GM23338 (cell line): ENCODE measurements around the gene PKHD1. TPM values are rescaled to one million over a fixed set of nuclear protein-coding genes. Genes with fewer than 3 reads are reported as not detected.

Experiments
- ATAC-seq: fragments of 200-7000 bp; cut with Tn5 transposase; 3 replicates; pipeline ENCODE4 v1.9.1; 2020
- DNase-seq: peaks from one replicate; pipeline ENCODE4 v3.0.0-alpha.2; 2015; ENCODE audit warnings: low spot score
- H2AFZ ChIP-seq: fragments of 200-600 bp; sonication (generic); 2 replicates; pipeline ENCODE4 v1.8.0; 2016; ENCODE audit warnings: antibody characterized with exemption, mild to moderate bottlenecking, moderate library complexity
- H3F3A ChIP-seq: fragments of 200-600 bp; sonication (generic); replicated peaks from 2 replicates; pipeline ENCODE4 v1.8.0; 2017; ENCODE audit warnings: antibody characterized with exemption, mixed run types, low read depth
- H3K27ac ChIP-seq: fragments of 200-600 bp; sonication (generic); 2 replicates; pipeline ENCODE4 v1.6.1; 2016; ENCODE audit warnings: low read depth
- H3K27me3 ChIP-seq: fragments of 200-600 bp; sonication (generic); 2 replicates; pipeline ENCODE4 v1.8.0; 2016; ENCODE audit warnings: mild to moderate bottlenecking, mixed run types, moderate library complexity; ENCODE audit not compliant: insufficient read depth
- H3K36me3 ChIP-seq: fragments of 200-600 bp; sonication (generic); 2 replicates; pipeline ENCODE4 v1.8.0; 2016; ENCODE audit warnings: mild to moderate bottlenecking; ENCODE audit not compliant: insufficient read depth
- H3K4me1 ChIP-seq: fragments of 200-600 bp; sonication (generic); 2 replicates; pipeline ENCODE4 v1.8.0; 2016; ENCODE audit warnings: mild to moderate bottlenecking, moderate library complexity; ENCODE audit not compliant: insufficient read depth
- H3K4me2 ChIP-seq: fragments of 200-600 bp; sonication (generic); 2 replicates; pipeline ENCODE4 v1.7.1; 2017; ENCODE audit warnings: mixed run types
- H3K4me3 ChIP-seq: fragments of 200-600 bp; sonication (generic); 2 replicates; pipeline ENCODE4 v1.6.1; 2016; ENCODE audit warnings: mixed run types
- H3K79me2 ChIP-seq: fragments of 200-600 bp; sonication (generic); replicated peaks from 2 replicates; pipeline ENCODE4 v1.8.0; 2017; ENCODE audit warnings: mild to moderate bottlenecking; ENCODE audit not compliant: insufficient read depth
- H3K9me2 ChIP-seq: fragments of 200-600 bp; sonication (generic); 2 replicates; pipeline ENCODE4 v1.8.0; 2017; ENCODE audit not compliant: insufficient read depth
- H4K20me1 ChIP-seq: fragments of 200-600 bp; sonication (generic); replicated peaks from 2 replicates; pipeline ENCODE4 v1.8.0; 2017; ENCODE audit warnings: mild to moderate bottlenecking; ENCODE audit not compliant: insufficient read depth
- H3K27ac Mint-ChIP-seq: 2 replicates; pipeline ENCODE4 v1.8.0; 2020; ENCODE audit warnings: inconsistent platforms, mild to moderate bottlenecking, moderate library complexity, mixed read lengths
- H3K27me3 Mint-ChIP-seq: 3 replicates; pipeline ENCODE4 v1.8.0; 2022; ENCODE audit warnings: low read depth, mild to moderate bottlenecking, moderate library complexity, mixed read lengths, inconsistent platforms; ENCODE audit not compliant: insufficient read depth, poor library complexity
- H3K36me3 Mint-ChIP-seq: 3 replicates; pipeline ENCODE4 v1.8.0; 2021; ENCODE audit warnings: low read depth, mild to moderate bottlenecking, inconsistent platforms, moderate library complexity, mixed read lengths
- H3K4me1 Mint-ChIP-seq: 3 replicates; pipeline ENCODE4 v1.8.0; 2020; ENCODE audit warnings: mild to moderate bottlenecking, inconsistent platforms, mixed read lengths
- H3K4me3 Mint-ChIP-seq: 3 replicates; pipeline ENCODE4 v1.8.0; 2021; ENCODE audit warnings: moderate library complexity, mild to moderate bottlenecking, inconsistent platforms, mixed read lengths
- H3K9me3 Mint-ChIP-seq: 3 replicates; pipeline ENCODE4 v1.8.0; 2020; ENCODE audit warnings: moderate library complexity, mild to moderate bottlenecking, inconsistent platforms, mixed read lengths
- CREB1 ChIP-seq: fragments of 250-450 bp; sonication (Bioruptor Pico); IDR thresholded peaks from 2 replicates; pipeline ENCODE4 v1.5.0; 2020; ENCODE audit warnings: low read depth, mild to moderate bottlenecking, moderate library complexity
- EZH2phosphoT487 ChIP-seq: fragments of 200-600 bp; sonication (generic); IDR thresholded peaks from one replicate; pipeline ENCODE4 v1.8.1; 2018; ENCODE audit warnings: antibody characterized with exemption; ENCODE audit not compliant: unreplicated experiment
- JUNB ChIP-seq: IDR thresholded peaks from one replicate; pipeline ENCODE4 v1.6.1; 2016; ENCODE audit warnings: antibody characterized with exemption; ENCODE audit not compliant: unreplicated experiment
- NANOG ChIP-seq: IDR thresholded peaks from 2 replicates; pipeline ENCODE4 v1.6.1; 2016; ENCODE audit warnings: antibody characterized with exemption, borderline replicate concordance
- POLR2AphosphoS5 ChIP-seq: IDR thresholded peaks from 2 replicates; pipeline ENCODE4 v1.6.1; 2016; ENCODE audit warnings: antibody characterized with exemption, low read depth
- ZNF114 ChIP-seq: fragments of 250-450 bp; sonication (Bioruptor Pico); IDR thresholded peaks from 2 replicates; pipeline ENCODE4 v1.5.0; 2020; ENCODE audit warnings: mild to moderate bottlenecking, moderate library complexity
- ZNF331 ChIP-seq: fragments of 250-450 bp; sonication (Bioruptor Pico); IDR thresholded peaks from 2 replicates; pipeline ENCODE4 v1.5.0; 2020; ENCODE audit warnings: low read depth, mild to moderate bottlenecking, moderate library complexity
- polyA plus RNA-seq: library from polyadenylated mRNA; unstranded; fragments of >200 nt; fragmentation: Nextera tagmentation; extraction: Ambion mirVana; gene quantifications from 2 replicates; pipeline ENCODE4 v1.2.1, GENCODE V29; 2016
- total RNA-seq: library from RNA; depleted of rRNA; stranded (reverse); fragments of >200 nt; shearing (Covaris generic); gene quantifications from 2 replicates; pipeline ENCODE4 v1.2.3, GENCODE V29; 2014
- TF ChIP-seq, protein P1 (sequence below), 2 experiments: fragments of 200-600 bp in 1 of 2; sonication (generic) in 1 of 2; conservative IDR thresholded peaks; 2 replicates each; pipeline versions ENCODE4 v1.5.1 to v1.6.1; 2016 to 2017; ENCODE audit warnings: antibody characterized with exemption in 2 of 2, low read depth in 2 of 2, mild to moderate bottlenecking in 2 of 2, moderate library complexity in 1 of 2
- TF ChIP-seq, protein P2 (sequence below): IDR thresholded peaks from one replicate; pipeline ENCODE4 v1.6.1; 2018; ENCODE audit warnings: antibody characterized with exemption; ENCODE audit not compliant: unreplicated experiment
- TF ChIP-seq, protein P3 (sequence below): fragments of 250-450 bp; sonication (Bioruptor Pico); IDR thresholded peaks from 2 replicates; pipeline ENCODE4 v1.5.0; 2020; ENCODE audit warnings: mild to moderate bottlenecking, moderate library complexity

Gene PKHD1
- total and polyA plus RNA-seq, 2 experiments from 2014 or later = 0.03 to 0.07 TPM

DNA sequence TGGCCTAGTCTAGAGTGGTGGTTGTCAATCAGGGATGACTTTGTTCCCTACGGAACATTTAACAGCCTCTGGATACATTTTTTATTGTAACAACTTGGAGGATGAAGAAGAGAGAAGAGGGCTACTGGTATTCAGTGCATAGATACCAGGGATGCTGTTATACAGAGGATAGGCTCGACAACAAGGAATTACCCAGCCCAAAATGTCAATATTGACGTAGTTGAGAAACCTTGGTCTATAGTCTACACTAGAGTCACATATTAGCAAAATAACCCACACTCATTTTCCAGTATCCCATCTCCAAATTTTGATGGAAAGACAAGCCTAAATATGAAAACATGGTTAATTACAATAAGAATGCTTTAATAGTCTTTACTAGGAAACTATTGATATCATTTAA is 195.1 kb downstream of the PKHD1 start (continued):
- TF ChIP-seq, protein P1, sequence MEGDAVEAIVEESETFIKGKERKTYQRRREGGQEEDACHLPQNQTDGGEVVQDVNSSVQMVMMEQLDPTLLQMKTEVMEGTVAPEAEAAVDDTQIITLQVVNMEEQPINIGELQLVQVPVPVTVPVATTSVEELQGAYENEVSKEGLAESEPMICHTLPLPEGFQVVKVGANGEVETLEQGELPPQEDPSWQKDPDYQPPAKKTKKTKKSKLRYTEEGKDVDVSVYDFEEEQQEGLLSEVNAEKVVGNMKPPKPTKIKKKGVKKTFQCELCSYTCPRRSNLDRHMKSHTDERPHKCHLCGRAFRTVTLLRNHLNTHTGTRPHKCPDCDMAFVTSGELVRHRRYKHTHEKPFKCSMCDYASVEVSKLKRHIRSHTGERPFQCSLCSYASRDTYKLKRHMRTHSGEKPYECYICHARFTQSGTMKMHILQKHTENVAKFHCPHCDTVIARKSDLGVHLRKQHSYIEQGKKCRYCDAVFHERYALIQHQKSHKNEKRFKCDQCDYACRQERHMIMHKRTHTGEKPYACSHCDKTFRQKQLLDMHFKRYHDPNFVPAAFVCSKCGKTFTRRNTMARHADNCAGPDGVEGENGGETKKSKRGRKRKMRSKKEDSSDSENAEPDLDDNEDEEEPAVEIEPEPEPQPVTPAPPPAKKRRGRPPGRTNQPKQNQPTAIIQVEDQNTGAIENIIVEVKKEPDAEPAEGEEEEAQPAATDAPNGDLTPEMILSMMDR (conservative IDR thresholded peaks at IDR 0.05; ENCODE audit: low read depth in 2 of 2) = no peak
- no peak for TF ChIP-seq JUNB
- TF ChIP-seq EZH2phosphoT487 = no peak
- TF ChIP-seq ZNF331 (CRISPR knock-in tag) = no peak
- TF ChIP-seq, protein P2, sequence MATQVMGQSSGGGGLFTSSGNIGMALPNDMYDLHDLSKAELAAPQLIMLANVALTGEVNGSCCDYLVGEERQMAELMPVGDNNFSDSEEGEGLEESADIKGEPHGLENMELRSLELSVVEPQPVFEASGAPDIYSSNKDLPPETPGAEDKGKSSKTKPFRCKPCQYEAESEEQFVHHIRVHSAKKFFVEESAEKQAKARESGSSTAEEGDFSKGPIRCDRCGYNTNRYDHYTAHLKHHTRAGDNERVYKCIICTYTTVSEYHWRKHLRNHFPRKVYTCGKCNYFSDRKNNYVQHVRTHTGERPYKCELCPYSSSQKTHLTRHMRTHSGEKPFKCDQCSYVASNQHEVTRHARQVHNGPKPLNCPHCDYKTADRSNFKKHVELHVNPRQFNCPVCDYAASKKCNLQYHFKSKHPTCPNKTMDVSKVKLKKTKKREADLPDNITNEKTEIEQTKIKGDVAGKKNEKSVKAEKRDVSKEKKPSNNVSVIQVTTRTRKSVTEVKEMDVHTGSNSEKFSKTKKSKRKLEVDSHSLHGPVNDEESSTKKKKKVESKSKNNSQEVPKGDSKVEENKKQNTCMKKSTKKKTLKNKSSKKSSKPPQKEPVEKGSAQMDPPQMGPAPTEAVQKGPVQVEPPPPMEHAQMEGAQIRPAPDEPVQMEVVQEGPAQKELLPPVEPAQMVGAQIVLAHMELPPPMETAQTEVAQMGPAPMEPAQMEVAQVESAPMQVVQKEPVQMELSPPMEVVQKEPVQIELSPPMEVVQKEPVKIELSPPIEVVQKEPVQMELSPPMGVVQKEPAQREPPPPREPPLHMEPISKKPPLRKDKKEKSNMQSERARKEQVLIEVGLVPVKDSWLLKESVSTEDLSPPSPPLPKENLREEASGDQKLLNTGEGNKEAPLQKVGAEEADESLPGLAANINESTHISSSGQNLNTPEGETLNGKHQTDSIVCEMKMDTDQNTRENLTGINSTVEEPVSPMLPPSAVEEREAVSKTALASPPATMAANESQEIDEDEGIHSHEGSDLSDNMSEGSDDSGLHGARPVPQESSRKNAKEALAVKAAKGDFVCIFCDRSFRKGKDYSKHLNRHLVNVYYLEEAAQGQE = no peak
- no peak for TF ChIP-seq POLR2AphosphoS5

DNA sequence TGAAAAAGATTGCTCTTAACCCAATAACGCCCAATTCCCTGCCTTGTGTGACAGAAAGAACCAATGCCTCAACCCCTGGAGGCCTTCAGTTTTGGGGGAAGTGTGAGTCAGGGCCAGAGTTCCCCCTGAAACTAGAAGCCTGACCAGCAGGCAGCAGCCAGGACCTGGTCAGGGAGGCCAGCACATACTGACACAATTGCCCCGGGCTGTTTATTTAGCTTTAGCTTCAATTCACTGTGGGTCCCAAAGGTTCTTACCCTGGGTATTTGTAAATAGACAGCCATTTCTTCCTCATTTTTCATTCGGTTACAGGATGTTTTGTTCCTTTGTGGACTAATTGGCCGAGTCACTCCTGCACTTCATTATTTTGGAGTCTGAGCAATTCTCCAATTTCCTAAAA is 195.6 kb downstream of the PKHD1 start:
- H2AFZ ChIP-seq = peak overlapping the region; percentile 63; the same call in 1 of the 2 replicates
- H3K36me3 Mint-ChIP-seq = no peaks in the 10 kb centered on the region
- H3K4me3 Mint-ChIP-seq = no peak overlapping the region
- no peaks in the 10 kb centered on the region for H3K4me1 ChIP-seq
- peaks cover 4% of the 10 kb centered on the region; the same call in 2 of the 3 replicates for H3K9me3 Mint-ChIP-seq
- H3K27me3 Mint-ChIP-seq = peaks cover 1% of the 10 kb centered on the region
- no peak overlapping the region for H3K27ac ChIP-seq
- H3K79me2 ChIP-seq = no peaks in the 10 kb centered on the region
- no peaks in the 10 kb centered on the region for H3K4me1 Mint-ChIP-seq
- H3K36me3 ChIP-seq = no peaks in the 10 kb centered on the region; the same call in 1 of the 2 replicates
- no peak overlapping the region for H3K27ac Mint-ChIP-seq
- no peak for DNase-seq
- no peaks in the 10 kb centered on the region for H3K27me3 ChIP-seq
- H3F3A ChIP-seq = no peaks in the 10 kb centered on the region
- H3K4me2 ChIP-seq = no peak overlapping the region
- ATAC-seq = no peak
- no peaks in the 10 kb centered on the region for H4K20me1 ChIP-seq
- H3K4me3 ChIP-seq = no peak overlapping the region
- no peak for TF ChIP-seq CREB1 (CRISPR knock-in tag)
- TF ChIP-seq ZNF114 (CRISPR knock-in tag) = no peak
- no peak for TF ChIP-seq ZNF331 (CRISPR knock-in tag)
- TF ChIP-seq, protein P3, sequence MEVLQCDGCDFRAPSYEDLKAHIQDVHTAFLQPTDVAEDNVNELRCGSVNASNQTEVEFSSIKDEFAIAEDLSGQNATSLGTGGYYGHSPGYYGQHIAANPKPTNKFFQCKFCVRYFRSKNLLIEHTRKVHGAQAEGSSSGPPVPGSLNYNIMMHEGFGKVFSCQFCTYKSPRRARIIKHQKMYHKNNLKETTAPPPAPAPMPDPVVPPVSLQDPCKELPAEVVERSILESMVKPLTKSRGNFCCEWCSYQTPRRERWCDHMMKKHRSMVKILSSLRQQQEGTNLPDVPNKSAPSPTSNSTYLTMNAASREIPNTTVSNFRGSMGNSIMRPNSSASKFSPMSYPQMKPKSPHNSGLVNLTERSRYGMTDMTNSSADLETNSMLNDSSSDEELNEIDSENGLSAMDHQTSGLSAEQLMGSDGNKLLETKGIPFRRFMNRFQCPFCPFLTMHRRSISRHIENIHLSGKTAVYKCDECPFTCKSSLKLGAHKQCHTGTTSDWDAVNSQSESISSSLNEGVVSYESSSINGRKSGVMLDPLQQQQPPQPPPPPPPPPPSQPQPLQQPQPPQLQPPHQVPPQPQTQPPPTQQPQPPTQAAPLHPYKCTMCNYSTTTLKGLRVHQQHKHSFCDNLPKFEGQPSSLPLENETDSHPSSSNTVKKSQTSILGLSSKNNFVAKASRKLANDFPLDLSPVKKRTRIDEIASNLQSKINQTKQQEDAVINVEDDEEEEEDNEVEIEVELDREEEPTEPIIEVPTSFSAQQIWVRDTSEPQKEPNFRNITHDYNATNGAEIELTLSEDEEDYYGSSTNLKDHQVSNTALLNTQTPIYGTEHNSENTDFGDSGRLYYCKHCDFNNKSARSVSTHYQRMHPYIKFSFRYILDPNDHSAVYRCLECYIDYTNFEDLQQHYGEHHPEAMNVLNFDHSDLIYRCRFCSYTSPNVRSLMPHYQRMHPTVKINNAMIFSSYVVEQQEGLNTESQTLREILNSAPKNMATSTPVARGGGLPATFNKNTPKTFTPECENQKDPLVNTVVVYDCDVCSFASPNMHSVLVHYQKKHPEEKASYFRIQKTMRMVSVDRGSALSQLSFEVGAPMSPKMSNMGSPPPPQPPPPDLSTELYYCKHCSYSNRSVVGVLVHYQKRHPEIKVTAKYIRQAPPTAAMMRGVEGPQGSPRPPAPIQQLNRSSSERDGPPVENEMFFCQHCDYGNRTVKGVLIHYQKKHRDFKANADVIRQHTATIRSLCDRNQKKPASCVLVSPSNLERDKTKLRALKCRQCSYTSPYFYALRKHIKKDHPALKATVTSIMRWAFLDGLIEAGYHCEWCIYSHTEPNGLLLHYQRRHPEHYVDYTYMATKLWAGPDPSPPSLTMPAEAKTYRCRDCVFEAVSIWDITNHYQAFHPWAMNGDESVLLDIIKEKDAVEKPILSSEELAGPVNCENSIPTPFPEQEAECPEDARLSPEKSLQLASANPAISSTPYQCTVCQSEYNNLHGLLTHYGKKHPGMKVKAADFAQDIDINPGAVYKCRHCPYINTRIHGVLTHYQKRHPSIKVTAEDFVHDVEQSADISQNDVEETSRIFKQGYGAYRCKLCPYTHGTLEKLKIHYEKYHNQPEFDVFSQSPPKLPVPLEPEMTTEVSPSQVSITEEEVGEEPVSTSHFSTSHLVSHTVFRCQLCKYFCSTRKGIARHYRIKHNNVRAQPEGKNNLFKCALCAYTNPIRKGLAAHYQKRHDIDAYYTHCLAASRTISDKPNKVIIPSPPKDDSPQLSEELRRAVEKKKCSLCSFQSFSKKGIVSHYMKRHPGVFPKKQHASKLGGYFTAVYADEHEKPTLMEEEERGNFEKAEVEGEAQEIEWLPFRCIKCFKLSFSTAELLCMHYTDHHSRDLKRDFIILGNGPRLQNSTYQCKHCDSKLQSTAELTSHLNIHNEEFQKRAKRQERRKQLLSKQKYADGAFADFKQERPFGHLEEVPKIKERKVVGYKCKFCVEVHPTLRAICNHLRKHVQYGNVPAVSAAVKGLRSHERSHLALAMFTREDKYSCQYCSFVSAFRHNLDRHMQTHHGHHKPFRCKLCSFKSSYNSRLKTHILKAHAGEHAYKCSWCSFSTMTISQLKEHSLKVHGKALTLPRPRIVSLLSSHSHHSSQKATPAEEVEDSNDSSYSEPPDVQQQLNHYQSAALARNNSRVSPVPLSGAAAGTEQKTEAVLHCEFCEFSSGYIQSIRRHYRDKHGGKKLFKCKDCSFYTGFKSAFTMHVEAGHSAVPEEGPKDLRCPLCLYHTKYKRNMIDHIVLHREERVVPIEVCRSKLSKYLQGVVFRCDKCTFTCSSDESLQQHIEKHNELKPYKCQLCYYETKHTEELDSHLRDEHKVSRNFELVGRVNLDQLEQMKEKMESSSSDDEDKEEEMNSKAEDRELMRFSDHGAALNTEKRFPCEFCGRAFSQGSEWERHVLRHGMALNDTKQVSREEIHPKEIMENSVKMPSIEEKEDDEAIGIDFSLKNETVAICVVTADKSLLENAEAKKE = no peak
- TF ChIP-seq NANOG = no peak
- H3K9me2 ChIP-seq = peaks cover 4% of the 10 kb centered on the region; the same call in 1 of the 2 replicates
